Smooth muscle cell (in vitro differentiated cells): Measurements from ENCODE around the gene TEFM. TPM values are rescaled to one million over a fixed set of nuclear protein-coding genes. Genes with fewer than 3 reads are reported as not detected.
A peak's percentile ranks its signal among the peaks of the same experiment; 100 is the strongest.

Experiments
- DNase-seq: peaks from one replicate; lab custom pipeline; 2025; ENCODE audit not compliant: unreplicated experiment; lab: John Stamatoyannopoulos, UW
- H2AFZ ChIP-seq: fragments of 200-600 bp; sonication (generic); 2 replicates; pipeline ENCODE4 v1.6.0; 2016; ENCODE audit warnings: antibody characterized with exemption, low read depth, mild to moderate bottlenecking
- H3F3A ChIP-seq: fragments of 200-600 bp; sonication (generic); 2 replicates; pipeline ENCODE4 v1.6.0; 2017; ENCODE audit warnings: antibody characterized with exemption, low read depth
- H3K27ac ChIP-seq: fragments of 200-600 bp; sonication (generic); 2 replicates; pipeline ENCODE4 v1.5.1; 2016; ENCODE audit warnings: low read depth, mild to moderate bottlenecking
- H3K27me3 ChIP-seq: fragments of 200-600 bp; sonication (generic); 2 replicates; pipeline ENCODE4 v1.6.1; 2016; ENCODE audit warnings: low read depth, mild to moderate bottlenecking
- H3K36me3 ChIP-seq: fragments of 200-600 bp; sonication (generic); 2 replicates; pipeline ENCODE4 v1.5.1; 2016; ENCODE audit warnings: low read depth
- H3K4me1 ChIP-seq: fragments of 200-600 bp; sonication (generic); 2 replicates; pipeline ENCODE4 v1.5.1; 2016; ENCODE audit warnings: low read depth
- H3K4me2 ChIP-seq: fragments of 200-600 bp; sonication (generic); 2 replicates; pipeline ENCODE4 v1.6.0; 2016; ENCODE audit warnings: mild to moderate bottlenecking
- H3K4me3 ChIP-seq: fragments of 200-600 bp; sonication (generic); 2 replicates; pipeline ENCODE4 v1.5.1; 2016; ENCODE audit warnings: mild to moderate bottlenecking
- H3K79me2 ChIP-seq: fragments of 200-600 bp; sonication (generic); 2 replicates; pipeline ENCODE4 v1.6.0; 2016; ENCODE audit warnings: low read depth, mild to moderate bottlenecking
- H3K9ac ChIP-seq: fragments of 200-600 bp; sonication (generic); 2 replicates; pipeline ENCODE4 v1.6.0; 2016; ENCODE audit warnings: low read depth
- H3K9me3 ChIP-seq: fragments of 200-600 bp; sonication (generic); replicated peaks from 2 replicates; pipeline ENCODE4 v1.5.1; 2016; ENCODE audit warnings: low read depth
- H4K20me1 ChIP-seq: fragments of 200-600 bp; sonication (generic); 2 replicates; pipeline ENCODE4 v1.6.0; 2016; ENCODE audit warnings: low read depth
- WGBS: methylation state at CpG from one replicate; pipeline ENCODE4 v1.1.7; 2016; ENCODE audit warnings: low lambda C conversion rate; 5-methylcytosine and 5-hydroxymethylcytosine counted together
- polyA plus RNA-seq: library from polyadenylated mRNA; unstranded; fragments of >200 nt; fragmentation: Nextera tagmentation; extraction: Ambion mirVana; gene quantifications from 2 replicates; pipeline ENCODE4 v1.2.1, GENCODE V29; 2016
- total RNA-seq: library from RNA; depleted of rRNA; stranded (reverse); fragments of >200 nt; gene quantifications from 2 replicates; pipeline ENCODE4 v1.2.3, GENCODE V29; 2014
- TF ChIP-seq, protein P1 (sequence below): fragments of 200-600 bp; sonication (generic); IDR thresholded peaks from 2 replicates; pipeline ENCODE4 v1.5.1; 2017; ENCODE audit warnings: borderline replicate concordance, mild to moderate bottlenecking, antibody characterized with exemption; ENCODE audit not compliant: insufficient read depth, poor library complexity, severe bottlenecking

Gene TEFM
- total and polyA plus RNA-seq, 2 experiments from 2014 or later = 4.9 to 6.1 TPM

DNA sequence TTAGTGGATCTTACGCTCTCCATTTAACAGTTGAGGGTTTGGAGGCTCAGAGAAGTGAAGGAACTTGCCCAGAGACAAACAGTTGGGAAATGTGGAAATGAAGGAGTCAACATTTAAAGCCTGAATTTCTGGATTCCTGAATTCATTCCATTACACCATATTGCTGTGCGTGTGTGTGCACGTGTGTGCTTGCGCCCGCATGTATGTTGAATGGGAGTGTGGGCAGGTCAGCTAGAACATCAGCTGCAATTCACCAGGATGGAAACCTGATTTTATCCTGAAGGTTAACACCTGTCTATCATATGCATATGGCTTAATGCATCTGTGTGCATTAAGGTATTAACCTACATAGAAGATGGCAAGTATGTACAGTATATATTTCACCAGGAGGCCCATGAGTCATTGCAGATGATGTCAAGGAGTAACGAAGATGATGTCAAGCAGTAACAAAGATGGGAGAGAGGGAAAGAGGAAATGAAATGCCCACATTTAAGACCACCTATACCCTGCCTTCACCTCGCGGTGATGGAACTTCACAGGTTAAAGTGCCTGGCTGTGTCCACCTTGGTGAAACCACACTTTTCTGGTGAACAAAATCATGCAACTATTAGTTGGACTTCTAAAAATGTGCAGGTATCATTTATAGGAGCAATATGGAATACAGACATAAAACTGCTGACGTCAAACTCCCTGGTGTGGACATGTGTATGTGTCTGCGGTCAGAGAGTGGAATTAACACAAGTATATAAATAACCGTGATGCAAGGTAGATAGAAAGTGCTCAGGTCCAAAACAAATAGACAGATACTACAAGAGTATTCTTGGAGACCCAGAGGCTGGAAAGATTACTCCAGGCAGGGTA is 14.9 kb upstream of the TEFM start:
- Histone ChIP-seq H3F3A (no peaks in the 10 kb centered on the region), H3K36me3 (no peaks in the 10 kb centered on the region), H3K9me3 (no peaks in the 10 kb centered on the region), H3K4me1 (no peaks in the 10 kb centered on the region), H3K79me2 (no peaks in the 10 kb centered on the region), H3K27ac (no peak overlapping the region), H3K4me3 (peak overlapping the region; percentile 50), H3K9ac (no peak overlapping the region), H2AFZ (no peak overlapping the region), H4K20me1 (no peaks in the 10 kb centered on the region), H3K4me2 (no peak overlapping the region), H3K27me3 (peaks cover 63% of the 10 kb centered on the region)
- TF ChIP-seq, protein P1, sequence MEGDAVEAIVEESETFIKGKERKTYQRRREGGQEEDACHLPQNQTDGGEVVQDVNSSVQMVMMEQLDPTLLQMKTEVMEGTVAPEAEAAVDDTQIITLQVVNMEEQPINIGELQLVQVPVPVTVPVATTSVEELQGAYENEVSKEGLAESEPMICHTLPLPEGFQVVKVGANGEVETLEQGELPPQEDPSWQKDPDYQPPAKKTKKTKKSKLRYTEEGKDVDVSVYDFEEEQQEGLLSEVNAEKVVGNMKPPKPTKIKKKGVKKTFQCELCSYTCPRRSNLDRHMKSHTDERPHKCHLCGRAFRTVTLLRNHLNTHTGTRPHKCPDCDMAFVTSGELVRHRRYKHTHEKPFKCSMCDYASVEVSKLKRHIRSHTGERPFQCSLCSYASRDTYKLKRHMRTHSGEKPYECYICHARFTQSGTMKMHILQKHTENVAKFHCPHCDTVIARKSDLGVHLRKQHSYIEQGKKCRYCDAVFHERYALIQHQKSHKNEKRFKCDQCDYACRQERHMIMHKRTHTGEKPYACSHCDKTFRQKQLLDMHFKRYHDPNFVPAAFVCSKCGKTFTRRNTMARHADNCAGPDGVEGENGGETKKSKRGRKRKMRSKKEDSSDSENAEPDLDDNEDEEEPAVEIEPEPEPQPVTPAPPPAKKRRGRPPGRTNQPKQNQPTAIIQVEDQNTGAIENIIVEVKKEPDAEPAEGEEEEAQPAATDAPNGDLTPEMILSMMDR = no peak
- 91% methylated on average over 11 of the region's 11 CpGs for WGBS
- DNase-seq = no peak

- TF ChIP-seq, protein P1 = no peak
- Histone ChIP-seq H3K9ac (no peak overlapping the region), H3K27ac (no peak overlapping the region), H4K20me1 (no peaks in the 10 kb centered on the region), H3K9me3 (no peaks in the 10 kb centered on the region), H3F3A (no peaks in the 10 kb centered on the region), H3K36me3 (no peaks in the 10 kb centered on the region), H3K27me3 (peaks cover 63% of the 10 kb centered on the region), H3K79me2 (no peaks in the 10 kb centered on the region), H2AFZ (no peak overlapping the region), H3K4me1 (no peaks in the 10 kb centered on the region), H3K4me3 (no peak overlapping the region), H3K4me2 (no peak overlapping the region)
- no peak for DNase-seq
- 67% methylated on average over 4 of the region's 4 CpGs for WGBS
These were observed 14.2 kb upstream of the TEFM start for GRCh38 chr17:30920282-30920681.

DNA sequence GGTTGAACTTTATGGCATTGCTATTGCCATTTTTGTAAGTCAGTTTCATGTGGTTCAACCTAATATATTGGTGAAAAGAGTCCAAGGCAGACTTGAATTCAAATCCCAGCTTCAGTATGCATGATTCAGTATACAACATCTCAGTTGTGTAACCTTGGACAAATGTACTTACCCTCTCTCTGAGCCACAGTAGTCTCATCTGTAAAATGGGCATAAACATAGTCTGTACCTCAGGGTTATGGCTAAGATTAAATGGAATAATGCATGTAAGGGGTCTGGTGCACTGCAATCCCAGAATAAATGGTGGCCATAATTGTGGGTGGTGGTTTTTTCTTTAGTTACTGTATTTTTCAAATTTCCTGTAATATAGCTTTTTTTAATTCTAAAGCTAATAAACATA is 11.0 kb upstream of the TEFM start:
- H3K27ac ChIP-seq = no peak overlapping the region
- TF ChIP-seq, protein P1 = no peak

More for the DNA sequence above, 11.0 kb upstream of the TEFM start:
- H3K36me3 ChIP-seq = no peaks in the 10 kb centered on the region
- no peak overlapping the region for H2AFZ ChIP-seq
- H3K9me3 ChIP-seq = no peaks in the 10 kb centered on the region
- H3K79me2 ChIP-seq = no peaks in the 10 kb centered on the region
- no peak for DNase-seq
- no peaks in the 10 kb centered on the region for H3K4me1 ChIP-seq
- H4K20me1 ChIP-seq = no peaks in the 10 kb centered on the region
- H3F3A ChIP-seq = no peaks in the 10 kb centered on the region
- no peak overlapping the region for H3K4me3 ChIP-seq
- no peak overlapping the region for H3K9ac ChIP-seq
- H3K4me2 ChIP-seq = no peak overlapping the region
- H3K27me3 ChIP-seq = peaks cover 35% of the 10 kb centered on the region
